HG03460 (cell line): Measurements from ENCODE around the gene MLANA.
A peak's percentile ranks its signal among the peaks of the same experiment; 100 is the strongest.

Experiments
- ATAC-seq: cut with Tn5 transposase; IDR thresholded peaks from one replicate; pipeline ENCODE4 v1.9.1; 2021; ENCODE audit not compliant: unreplicated experiment

MLANA gene

GRCh38 chr9:5890641-5891040 is at the start of gene MLANA:
Gene MLANA, plus strand, starts transcription at chr9:5890889. Its CDS starts 1,586 bp downstream, at chr9:5892475.
- no peak for ATAC-seq

GRCh38 chr9:5841771-5842573 is 48.7 kb upstream of the MLANA start:
- no peak for ATAC-seq

- ATAC-seq, result no peak
Measured at GRCh38 chr9:5842929-5843793, 47.5 kb upstream of the MLANA start.

- no peak for ATAC-seq
Measured at GRCh38 chr9:5843794-5844471, 46.8 kb upstream of the MLANA start.

GRCh38 chr9:5845157-5845531 is 45.5 kb upstream of the MLANA start:
- ATAC-seq, result no peak

- no peak for ATAC-seq
Measured at GRCh38 chr9:5846096-5846495, 44.6 kb upstream of the MLANA start.

- no peak for ATAC-seq
Measured at GRCh38 chr9:5846501-5846921, 44.2 kb upstream of the MLANA start.

GRCh38 chr9:5848372-5848882 is 42.3 kb upstream of the MLANA start:
- peak; percentile 30 for ATAC-seq

GRCh38 chr9:5850724-5851122 is 40.0 kb upstream of the MLANA start:
- no peak for ATAC-seq

GRCh38 chr9:5851445-5851844 is 39.2 kb upstream of the MLANA start:
- ATAC-seq, result peak; percentile 76

GRCh38 chr9:5852987-5853386 is 37.7 kb upstream of the MLANA start:
- ATAC-seq, result no peak

GRCh38 chr9:5853617-5854016 is 37.1 kb upstream of the MLANA start:
- ATAC-seq, result no peak

GRCh38 chr9:5854063-5854790 is 36.5 kb upstream of the MLANA start:
- no peak for ATAC-seq

- ATAC-seq, result no peak
Measured at GRCh38 chr9:5857928-5858327, 32.8 kb upstream of the MLANA start.

GRCh38 chr9:5858833-5859232 is 31.9 kb upstream of the MLANA start:
- ATAC-seq, result no peak

GRCh38 chr9:5863092-5863746 is 27.5 kb upstream of the MLANA start:
- no peak for ATAC-seq

GRCh38 chr9:5864446-5864845 is 26.2 kb upstream of the MLANA start:
- no peak for ATAC-seq

- no peak for ATAC-seq
Measured at GRCh38 chr9:5866272-5866671, 24.4 kb upstream of the MLANA start.

GRCh38 chr9:5866685-5867084 is 24.0 kb upstream of the MLANA start:
- no peak for ATAC-seq

- no peak for ATAC-seq
Measured at GRCh38 chr9:5868235-5868634, 22.5 kb upstream of the MLANA start.
